ENCODE data around the gene EYA4.

EYA4 gene

GRCh38 chr6:133306931-133307330 lies 65.8 kb downstream of the EYA4 start:
- Histone ChIP-seq H3K27ac (ENCODE audit: low read depth, low read length) (no peak overlapping the region), H3K9ac (ENCODE audit: low read length) (no peak overlapping the region), H3K27me3 (ENCODE audit: low read length) (no peaks in the 10 kb centered on the region; the same call in 1 of the 2 replicates), H3K4me2 (ENCODE audit: low read depth, low read length, poor library complexity, severe bottlenecking) (no peak overlapping the region), H4K20me1 (ENCODE audit: low read depth, low read length) (no peaks in the 10 kb centered on the region), H3F3A (ENCODE audit: insufficient read depth) (no peaks in the 10 kb centered on the region), H3K9me2 (replicated peaks; ENCODE audit: insufficient read depth, low read length) (no peaks in the 10 kb centered on the region), H2AFZ (ENCODE audit: low read depth, low read length, severe bottlenecking) (no peak overlapping the region), H3K9me3 (ENCODE audit: insufficient read depth, low read length) (no peaks in the 10 kb centered on the region), H3K79me2 (ENCODE audit: insufficient read depth, low read length) (no peaks in the 10 kb centered on the region), H3K4me3 (ENCODE audit: insufficient read depth, low read length, poor library complexity, severe bottlenecking) (no peak overlapping the region), H3K36me3 (ENCODE audit: low read length) (no peaks in the 10 kb centered on the region)
- TF ChIP-seq EZH2phosphoT487 (conservative IDR thresholded peaks at IDR 0.05; ENCODE audit: low read length): no peak
- no peak for TF ChIP-seq CTCF (IDR thresholded peaks at IDR 0.05; ENCODE audit: insufficient read depth, low read length, poor library complexity, severe bottlenecking)

GRCh38 chr6:133309579-133309978 lies 68.4 kb downstream of the EYA4 start:
- H3K9me3 ChIP-seq (ENCODE audit: insufficient read depth, low read length): no peaks in the 10 kb centered on the region

GRCh38 chr6:133312006-133312405 lies 70.8 kb downstream of the EYA4 start:
- TF ChIP-seq EZH2phosphoT487 (conservative IDR thresholded peaks at IDR 0.05; ENCODE audit: low read length) (no peak), CTCF (IDR thresholded peaks at IDR 0.05; ENCODE audit: insufficient read depth, low read length, poor library complexity, severe bottlenecking) (no peak)
- Histone ChIP-seq H3K27me3 (ENCODE audit: low read length) (no peaks in the 10 kb centered on the region; the same call in 1 of the 2 replicates), H3K9ac (ENCODE audit: low read length) (no peak overlapping the region), H3K4me2 (ENCODE audit: low read depth, low read length, poor library complexity, severe bottlenecking) (no peak overlapping the region), H3K9me2 (replicated peaks; ENCODE audit: insufficient read depth, low read length) (no peaks in the 10 kb centered on the region), H3K79me2 (ENCODE audit: insufficient read depth, low read length) (no peaks in the 10 kb centered on the region), H3K36me3 (ENCODE audit: low read length) (no peaks in the 10 kb centered on the region), H2AFZ (ENCODE audit: low read depth, low read length, severe bottlenecking) (no peak overlapping the region), H3F3A (ENCODE audit: insufficient read depth) (no peaks in the 10 kb centered on the region), H3K4me3 (ENCODE audit: insufficient read depth, low read length, poor library complexity, severe bottlenecking) (no peak overlapping the region), H4K20me1 (ENCODE audit: low read depth, low read length) (no peaks in the 10 kb centered on the region), H3K9me3 (ENCODE audit: insufficient read depth, low read length) (no peaks in the 10 kb centered on the region), H3K27ac (ENCODE audit: low read depth, low read length) (no peak overlapping the region)

More at GRCh38 chr6:133309579-133309978, 68.4 kb downstream of the EYA4 start:
- no peaks in the 10 kb centered on the region; the same call in 1 of the 2 replicates for H3K27me3 ChIP-seq (ENCODE audit: low read length)
- no peak overlapping the region for H2AFZ ChIP-seq (ENCODE audit: low read depth, low read length, severe bottlenecking)
- H4K20me1 ChIP-seq (ENCODE audit: low read depth, low read length): no peaks in the 10 kb centered on the region
- H3K27ac ChIP-seq (ENCODE audit: low read depth, low read length): no peak overlapping the region
- no peaks in the 10 kb centered on the region for H3K9me2 ChIP-seq (replicated peaks; ENCODE audit: insufficient read depth, low read length)
- no peak overlapping the region for H3K9ac ChIP-seq (ENCODE audit: low read length)
- H3K36me3 ChIP-seq (ENCODE audit: low read length): no peaks in the 10 kb centered on the region
- H3K4me2 ChIP-seq (ENCODE audit: low read depth, low read length, poor library complexity, severe bottlenecking): no peak overlapping the region
- H3F3A ChIP-seq (ENCODE audit: insufficient read depth): no peaks in the 10 kb centered on the region
- no peaks in the 10 kb centered on the region for H3K79me2 ChIP-seq (ENCODE audit: insufficient read depth, low read length)
- TF ChIP-seq EZH2phosphoT487 (conservative IDR thresholded peaks at IDR 0.05; ENCODE audit: low read length) (no peak), CTCF (IDR thresholded peaks at IDR 0.05; ENCODE audit: insufficient read depth, low read length, poor library complexity, severe bottlenecking) (no peak)
- no peak overlapping the region for H3K4me3 ChIP-seq (ENCODE audit: insufficient read depth, low read length, poor library complexity, severe bottlenecking)

Measured in SU-DHL-6 (cell line).